ENCODE results near the gene CLN3.
"Not testable (repeated sequence)": the region's sequence is repeated elsewhere in the genome, so short reads cannot be mapped to it uniquely, and the experiment has no call there.

CLN3 gene

DNA sequence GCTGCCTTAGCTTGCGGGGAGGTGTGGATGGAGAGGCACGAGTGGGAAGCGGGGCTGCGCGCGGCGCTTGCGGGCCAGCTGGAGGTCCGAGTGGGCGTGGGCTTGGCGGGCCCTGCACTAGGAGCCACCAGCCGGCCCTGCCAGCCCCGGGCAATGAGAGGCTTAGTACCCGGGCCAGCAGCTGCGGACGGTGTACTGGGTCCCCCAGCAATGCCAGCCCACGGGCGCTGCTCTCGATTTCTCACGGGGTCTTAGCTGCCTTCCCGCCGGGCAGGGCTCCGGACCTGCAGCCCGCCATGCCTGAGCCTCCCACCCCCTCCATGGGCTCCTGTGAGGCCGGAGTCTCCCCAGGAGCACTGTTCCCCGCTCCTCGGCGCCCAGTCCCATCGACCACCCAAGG, 56.5 kb downstream of the CLN3 start:
- not testable (repeated sequence) for H3K9ac ChIP-seq, H3K4me3 ChIP-seq, H3K27ac ChIP-seq, H3K4me2 ChIP-seq, H3K27me3 ChIP-seq, H3K36me3 ChIP-seq, H3K9me3 ChIP-seq, H4K20me1 ChIP-seq, H3K4me1 ChIP-seq

Measured in BLaER1 (cell line).